Caki2 (cell line): ENCODE data around the gene DNAJC5G. TPM values are rescaled to one million over a fixed set of nuclear protein-coding genes. Genes with fewer than 3 reads are reported as not detected.
"Not testable (repeated sequence)": the region's sequence is repeated elsewhere in the genome, so short reads cannot be mapped to it uniquely, and the experiment has no call there.

Source experiments
- DNase-seq: peaks from one replicate; pipeline ENCODE4 v3.0.0-alpha.2; 2015; ENCODE audit warnings: low read depth
- in situ Hi-C: cut with HindIII; loops from 2 replicates; pipeline ENCODE4 v1.10.0; 2016; ENCODE audit warnings: low sequenced_read_pairs, low pct_unique_long_range_greater_than_20kb, mixed read lengths
- total RNA-seq: library from RNA; depleted of rRNA; stranded (reverse); fragments of >200 nt; shearing (Covaris generic); gene quantifications from 2 replicates; pipeline ENCODE4 v1.2.3, GENCODE V29; 2014; ENCODE audit warnings: low replicate concordance; rRNA removed

Gene DNAJC5G
- total RNA-seq, 1 experiment from 2014 or later: not detected

GRCh38 chr2:27319839-27320238 lies 44.6 kb downstream of the DNAJC5G start:
- in situ Hi-C loops: not testable (repeated sequence)

DNA sequence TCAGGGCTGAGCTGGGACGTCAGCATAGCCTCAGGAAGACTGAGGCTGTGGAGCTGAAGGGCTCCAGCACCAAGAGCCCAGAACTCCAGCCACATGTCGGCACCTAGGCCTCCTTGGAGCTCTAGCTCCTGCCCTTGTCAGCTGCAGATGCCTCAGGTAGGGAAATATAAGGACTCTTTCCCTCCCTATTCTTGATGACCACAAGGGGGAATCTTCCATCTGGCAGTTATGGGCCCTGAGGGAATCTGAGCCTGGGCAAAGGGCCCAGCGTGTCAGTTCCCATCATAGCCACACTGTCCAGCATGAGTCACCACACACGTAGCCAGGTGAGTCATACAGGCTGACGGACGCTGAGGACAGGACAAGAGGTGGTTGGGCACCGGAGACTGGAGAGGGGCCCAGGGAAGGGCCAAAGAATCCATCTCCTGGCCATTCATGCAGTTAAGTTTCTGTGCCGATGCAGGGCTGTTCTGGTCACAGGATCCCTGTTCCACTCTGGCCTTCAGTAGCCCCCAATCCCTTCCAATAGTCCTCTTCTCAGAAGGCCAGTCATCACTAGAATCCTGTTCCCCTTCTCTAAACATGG lies 45.8 kb downstream of the DNAJC5G start:
- DNase-seq: peak; percentile 98
- in situ Hi-C loops: no loop called here

More at GRCh38 chr2:27319839-27320238, 44.6 kb downstream of the DNAJC5G start:
- DNase-seq: not testable (repeated sequence)

GRCh38 chr2:27322301-27322765 lies 47.1 kb downstream of the DNAJC5G start:
- in situ Hi-C loops: no loop called here
- no peak for DNase-seq

GRCh38 chr2:27322766-27323595 lies 47.7 kb downstream of the DNAJC5G start, which contains the start of gene MPV17:
Gene MPV17, minus strand, starts transcription at chr2:27323097. Its CDS starts 580 bp downstream, at chr2:27322517.
- peak; percentile 90 for DNase-seq
- in situ Hi-C loops: no loop called here

DNA sequence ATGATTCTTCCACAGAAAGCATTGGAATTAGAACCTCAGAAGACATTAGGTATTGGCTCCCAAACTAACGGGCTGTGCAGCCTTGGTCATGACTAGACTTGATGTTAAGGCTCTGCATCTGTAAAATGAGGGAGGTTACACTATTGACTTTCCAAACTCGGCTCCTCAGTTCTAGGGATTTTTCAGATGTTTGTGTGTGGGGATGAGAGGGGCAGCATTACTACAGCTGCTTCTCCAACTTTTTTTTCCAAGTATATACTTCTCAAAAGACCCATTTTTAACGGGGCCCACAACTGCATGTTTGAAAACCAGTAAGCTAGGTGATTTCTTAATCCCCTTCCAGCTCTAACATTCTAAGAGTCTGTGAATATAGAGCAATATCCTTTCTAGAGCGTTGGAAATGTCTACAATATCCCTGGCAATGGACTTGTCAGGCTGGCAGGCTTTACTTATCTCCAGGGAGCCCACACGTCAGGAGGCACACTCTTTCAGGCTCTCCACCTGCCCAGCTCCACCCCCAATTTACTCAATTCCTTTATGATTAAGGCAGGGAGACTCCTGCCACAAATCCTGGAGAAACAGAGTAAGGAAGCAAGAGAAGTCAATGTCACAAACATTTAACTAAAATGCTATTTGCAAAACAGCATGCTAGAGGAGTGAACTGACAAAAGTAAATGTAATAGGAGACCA lies 48.5 kb downstream of the DNAJC5G start:
- no peak for DNase-seq
- in situ Hi-C loops: no loop called here

DNA sequence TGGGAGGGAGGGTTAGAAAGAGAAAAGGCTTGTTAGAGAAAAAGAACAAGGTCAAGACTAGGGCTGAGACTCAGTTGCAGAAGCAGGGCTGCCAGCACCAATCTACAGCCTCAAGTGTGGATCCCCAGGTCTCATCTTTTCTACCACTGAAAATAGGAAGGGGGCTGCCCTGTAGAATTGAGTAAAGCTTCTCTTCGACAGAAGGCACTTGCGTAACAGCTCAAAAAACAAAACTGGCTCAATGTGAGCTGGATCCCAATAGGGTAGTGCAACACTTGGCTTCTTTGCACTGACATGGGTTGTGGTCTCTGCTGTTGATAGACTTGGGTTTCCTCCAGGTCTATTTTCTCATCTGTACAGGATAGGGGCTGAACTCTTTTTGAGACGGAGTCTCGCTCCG lies 49.5 kb downstream of the DNAJC5G start:
- in situ Hi-C loops: no loop called here
- DNase-seq: no peak

Other genes with a start within 250 kb of the DNAJC5G start
- 104 and 106 TPM in 2 replicates for gene TMEM214, start 242.5 kb upstream of the DNAJC5G start, total RNA-seq
- 41.8 and 54.5 TPM in 2 replicates for gene AGBL5, start 223.8 kb upstream of the DNAJC5G start, total RNA-seq
- gene OST4, start 203.8 kb upstream of the DNAJC5G start, total RNA-seq: 676 and 788 TPM in 2 replicates
- gene EMILIN1, start 196.8 kb upstream of the DNAJC5G start, total RNA-seq: 0.07 and 0.58 TPM in 2 replicates
- gene KHK, start 188.7 kb upstream of the DNAJC5G start, total RNA-seq: 3.2 and 4.8 TPM in 2 replicates
- 7.1 and 10.3 TPM in 2 replicates for gene CGREF1, start 156.3 kb upstream of the DNAJC5G start, total RNA-seq
- gene ABHD1, start 151.6 kb upstream of the DNAJC5G start, total RNA-seq: 0.78 TPM in 1 of 2 replicates, not detected in the other
- gene PREB, start 140.8 kb upstream of the DNAJC5G start, total RNA-seq: 64.5 and 102 TPM in 2 replicates
- gene PRR30, start 136.0 kb upstream of the DNAJC5G start, total RNA-seq: not detected in 2 replicates
- gene TCF23, start 126.4 kb upstream of the DNAJC5G start, total RNA-seq: not detected in 2 replicates
- 284 and 308 TPM in 2 replicates for gene ATRAID, start 63.4 kb upstream of the DNAJC5G start, total RNA-seq
- 15.4 and 15.9 TPM in 2 replicates for gene SLC5A6, start 63.2 kb upstream of the DNAJC5G start, total RNA-seq
- gene CAD, start 58.1 kb upstream of the DNAJC5G start, total RNA-seq: 34.9 and 37.0 TPM in 2 replicates
- gene SLC30A3, start 12.4 kb upstream of the DNAJC5G start, total RNA-seq: not detected in 2 replicates
- not detected in 2 replicates for gene TRIM54, start 7.0 kb downstream of the DNAJC5G start, total RNA-seq
- gene UCN, start 33.0 kb downstream of the DNAJC5G start, total RNA-seq: 2.2 and 5.3 TPM in 2 replicates
- gene MPV17, start 47.7 kb downstream of the DNAJC5G start, total RNA-seq: 76.2 and 94.1 TPM in 2 replicates
- gene GTF3C2, start 81.3 kb downstream of the DNAJC5G start, total RNA-seq: 68.2 and 70.7 TPM in 2 replicates
- 23.5 and 43.0 TPM in 2 replicates for gene EIF2B4, start 94.9 kb downstream of the DNAJC5G start, total RNA-seq
- 307 and 358 TPM in 2 replicates for gene SNX17, start 95.2 kb downstream of the DNAJC5G start, total RNA-seq
- gene ZNF513, start 105.3 kb downstream of the DNAJC5G start, total RNA-seq: 12.3 and 19.0 TPM in 2 replicates
- gene PPM1G, start 134.2 kb downstream of the DNAJC5G start, total RNA-seq: 148 and 186 TPM in 2 replicates
- 146 and 150 TPM in 2 replicates for gene NRBP1, start 153.2 kb downstream of the DNAJC5G start, total RNA-seq
- not detected in 2 replicates for gene KRTCAP3, start 166.9 kb downstream of the DNAJC5G start, total RNA-seq
- gene IFT172, start 214.3 kb downstream of the DNAJC5G start, total RNA-seq: 8.6 and 13.9 TPM in 2 replicates
- 9.0 and 11.4 TPM in 2 replicates for gene FNDC4, start 219.8 kb downstream of the DNAJC5G start, total RNA-seq
- gene GCKR, start 221.4 kb downstream of the DNAJC5G start, total RNA-seq: 6.0 and 8.9 TPM in 2 replicates